ENCODE results near the gene TMEM82.

Gene TMEM82

GRCh38 chr1:15736038-15736891, 6.0 kb upstream of the TMEM82 start, which contains the start of gene SLC25A34:
Gene SLC25A34 (plus strand): TSS chr1:15736258. CDS start chr1:15736486, 228 bp downstream.
- DNase-seq (ENCODE audit: low read depth) = no peak

GRCh38 chr1:15736892-15737261, 5.4 kb upstream of the TMEM82 start:
- no peak for DNase-seq (ENCODE audit: low read depth)

- no peak for DNase-seq (ENCODE audit: low read depth)
Measured at GRCh38 chr1:15737324-15738319, 4.7 kb upstream of the TMEM82 start.

GRCh38 chr1:15738416-15739113, 3.7 kb upstream of the TMEM82 start:
- DNase-seq (ENCODE audit: low read depth) = no peak

GRCh38 chr1:15739259-15739658, 3.0 kb upstream of the TMEM82 start:
- DNase-seq (ENCODE audit: low read depth) = no peak

- no peak for DNase-seq (ENCODE audit: low read depth)
Measured at GRCh38 chr1:15739745-15740144, 2.6 kb upstream of the TMEM82 start.

GRCh38 chr1:15740924-15741850, 1.1 kb upstream of the TMEM82 start:
- peak; percentile 34 for DNase-seq (ENCODE audit: low read depth)

GRCh38 chr1:15744122-15744679, 1.9 kb downstream of the TMEM82 start:
- no peak for DNase-seq (ENCODE audit: low read depth)

GRCh38 chr1:15747378-15747777, 5.1 kb downstream of the TMEM82 start:
- DNase-seq (ENCODE audit: low read depth) = no peak

GRCh38 chr1:15748264-15748663, 6.0 kb downstream of the TMEM82 start:
- no peak for DNase-seq (ENCODE audit: low read depth)

- no peak for DNase-seq (ENCODE audit: low read depth)
Measured at GRCh38 chr1:15748690-15749398, 6.5 kb downstream of the TMEM82 start.

GRCh38 chr1:15749399-15750291, 7.3 kb downstream of the TMEM82 start:
- no peak for DNase-seq (ENCODE audit: low read depth)

GRCh38 chr1:15750924-15751323, 8.6 kb downstream of the TMEM82 start:
- no peak for DNase-seq (ENCODE audit: low read depth)

- no peak for DNase-seq (ENCODE audit: low read depth)
Measured at GRCh38 chr1:15751717-15752116, 9.4 kb downstream of the TMEM82 start.

GRCh38 chr1:15753776-15754175, 11.5 kb downstream of the TMEM82 start:
- no peak for DNase-seq (ENCODE audit: low read depth)

- no peak for DNase-seq (ENCODE audit: low read depth)
Measured at GRCh38 chr1:15755021-15755645, 12.8 kb downstream of the TMEM82 start.

GRCh38 chr1:15755646-15756040, 13.3 kb downstream of the TMEM82 start:
- no peak for DNase-seq (ENCODE audit: low read depth)
